ENCODE measurements around the gene LRAT. TPM values are rescaled to one million over a fixed set of nuclear protein-coding genes. Genes with fewer than 3 reads are reported as not detected.

LRAT gene
- 0.05 TPM in 1 of 3 replicates, not detected in the others for total RNA-seq
- long read RNA-seq, partial matches to known transcripts: 0 of 1 reads
- long read RNA-seq, other reads (novel, unspliced or antisense): 1 of 1 reads

DNA sequence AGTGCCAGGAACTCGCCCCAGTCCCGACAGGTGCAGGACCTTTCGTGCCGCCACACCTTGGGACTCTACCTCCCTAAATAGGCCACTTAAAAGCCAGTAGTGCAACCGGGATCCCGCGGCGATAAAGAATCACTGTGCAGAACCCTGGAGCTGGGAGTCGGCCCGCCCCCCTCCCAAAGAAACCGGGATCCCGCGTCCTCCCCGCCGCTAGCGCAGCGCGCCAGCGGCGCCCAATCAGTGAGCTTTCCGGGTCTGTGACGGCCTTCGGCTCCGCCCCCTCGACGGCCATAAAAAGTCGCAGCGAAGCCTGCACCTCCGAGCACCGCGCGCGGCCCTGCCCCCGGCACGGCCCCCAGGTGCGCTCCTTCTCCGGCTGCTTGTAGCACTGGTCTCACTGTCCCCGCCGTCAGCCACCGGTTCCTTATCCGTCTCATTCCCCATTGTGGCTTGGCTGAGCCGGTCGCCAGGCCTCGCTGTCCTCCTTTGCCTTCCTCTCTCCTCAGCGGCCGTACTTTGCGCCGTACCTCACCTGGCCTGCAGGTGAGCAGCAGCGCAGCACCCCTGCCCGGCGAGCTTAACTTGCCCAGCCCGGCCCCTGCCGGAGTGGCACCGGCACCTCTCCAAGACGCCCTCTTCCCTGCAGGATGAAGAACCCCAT lies at the start of gene LRAT:
TSS of gene LRAT (plus strand) at position 318 of the 658 bp plus-strand sequence. CDS start at position 645, 327 bp downstream.
- peaks cover 21% of the 10 kb centered on the region for H3K4me1 Mint-ChIP-seq (ENCODE audit: low read depth)
- no peak within 1 kb of the TSS for H3K27ac Mint-ChIP-seq (ENCODE audit: unreplicated experiment)
- no peak for DNase-seq (ENCODE audit: low spot score)
- H3K4me3 Mint-ChIP-seq (ENCODE audit: unreplicated experiment): peak within 1 kb of the TSS; percentile 51
- peaks cover 77% of the 10 kb centered on the region for H3K27me3 Mint-ChIP-seq (ENCODE audit: low read depth)
- H3K36me3 Mint-ChIP-seq (ENCODE audit: low read depth): peaks cover 3% of the 10 kb centered on the region
- no peaks in the 10 kb centered on the region for H3K9me3 Mint-ChIP-seq (ENCODE audit: low read depth)
- TF ChIP-seq, protein P1, sequence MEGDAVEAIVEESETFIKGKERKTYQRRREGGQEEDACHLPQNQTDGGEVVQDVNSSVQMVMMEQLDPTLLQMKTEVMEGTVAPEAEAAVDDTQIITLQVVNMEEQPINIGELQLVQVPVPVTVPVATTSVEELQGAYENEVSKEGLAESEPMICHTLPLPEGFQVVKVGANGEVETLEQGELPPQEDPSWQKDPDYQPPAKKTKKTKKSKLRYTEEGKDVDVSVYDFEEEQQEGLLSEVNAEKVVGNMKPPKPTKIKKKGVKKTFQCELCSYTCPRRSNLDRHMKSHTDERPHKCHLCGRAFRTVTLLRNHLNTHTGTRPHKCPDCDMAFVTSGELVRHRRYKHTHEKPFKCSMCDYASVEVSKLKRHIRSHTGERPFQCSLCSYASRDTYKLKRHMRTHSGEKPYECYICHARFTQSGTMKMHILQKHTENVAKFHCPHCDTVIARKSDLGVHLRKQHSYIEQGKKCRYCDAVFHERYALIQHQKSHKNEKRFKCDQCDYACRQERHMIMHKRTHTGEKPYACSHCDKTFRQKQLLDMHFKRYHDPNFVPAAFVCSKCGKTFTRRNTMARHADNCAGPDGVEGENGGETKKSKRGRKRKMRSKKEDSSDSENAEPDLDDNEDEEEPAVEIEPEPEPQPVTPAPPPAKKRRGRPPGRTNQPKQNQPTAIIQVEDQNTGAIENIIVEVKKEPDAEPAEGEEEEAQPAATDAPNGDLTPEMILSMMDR (IDR thresholded peaks at IDR 0.05): no peak

DNA sequence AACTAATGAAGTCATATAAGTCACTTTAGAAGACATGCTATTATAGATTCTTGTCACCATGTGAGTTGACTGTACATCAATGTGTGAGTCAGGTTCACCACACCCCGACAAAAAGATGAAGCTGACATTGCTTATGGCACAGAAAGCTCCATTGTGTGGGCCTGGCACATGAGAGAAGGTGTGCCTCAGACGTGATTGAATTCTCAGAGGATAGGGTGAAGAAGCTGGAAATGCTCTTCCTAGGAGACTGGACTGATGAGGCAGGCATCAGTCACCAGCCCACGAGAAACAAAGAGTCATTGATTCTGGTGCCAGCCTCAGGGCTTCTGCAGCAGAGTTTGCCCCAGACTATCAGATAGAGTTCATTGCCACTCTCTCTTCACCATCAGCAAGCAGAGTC lies 35.9 kb upstream of the LRAT start:
- Mint-ChIP-seq H3K4me1 (ENCODE audit: low read depth) (no peaks in the 10 kb centered on the region), H3K9me3 (ENCODE audit: low read depth) (no peaks in the 10 kb centered on the region), H3K27ac (ENCODE audit: unreplicated experiment) (no peak overlapping the region), H3K27me3 (ENCODE audit: low read depth) (peaks cover 17% of the 10 kb centered on the region), H3K36me3 (ENCODE audit: low read depth) (no peaks in the 10 kb centered on the region), H3K4me3 (ENCODE audit: unreplicated experiment) (no peak overlapping the region)
- DNase-seq (ENCODE audit: low spot score): no peak
- TF ChIP-seq, protein P1 (IDR thresholded peaks at IDR 0.05): no peak

DNA sequence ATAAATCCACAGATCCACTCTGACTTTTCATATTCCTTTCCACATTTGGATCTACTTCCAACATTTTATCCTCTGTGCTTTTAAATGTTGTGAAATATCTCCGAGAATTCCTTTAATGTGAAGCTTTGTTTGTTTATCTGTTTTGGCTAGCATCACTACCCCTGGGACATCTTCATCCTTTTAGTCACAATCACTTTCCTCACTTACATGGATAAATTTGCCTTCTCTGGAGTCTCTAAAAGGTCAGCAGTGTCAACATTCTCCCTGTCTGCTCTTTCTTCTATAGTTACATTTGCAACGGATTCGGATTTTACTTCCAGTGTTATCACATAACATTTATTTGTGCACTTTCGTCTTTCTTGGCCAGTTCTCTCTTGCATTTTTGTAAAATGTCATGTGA lies 34.2 kb upstream of the LRAT start:
- no peaks in the 10 kb centered on the region for H3K36me3 Mint-ChIP-seq (ENCODE audit: low read depth)
- H3K4me1 Mint-ChIP-seq (ENCODE audit: low read depth): no peaks in the 10 kb centered on the region
- no peak overlapping the region for H3K27ac Mint-ChIP-seq (ENCODE audit: unreplicated experiment)
- H3K27me3 Mint-ChIP-seq (ENCODE audit: low read depth): peaks cover 10% of the 10 kb centered on the region
- H3K4me3 Mint-ChIP-seq (ENCODE audit: unreplicated experiment): no peak overlapping the region
- TF ChIP-seq, protein P1 (IDR thresholded peaks at IDR 0.05): no peak
- no peak for DNase-seq (ENCODE audit: low spot score)
- no peaks in the 10 kb centered on the region for H3K9me3 Mint-ChIP-seq (ENCODE audit: low read depth)

DNA sequence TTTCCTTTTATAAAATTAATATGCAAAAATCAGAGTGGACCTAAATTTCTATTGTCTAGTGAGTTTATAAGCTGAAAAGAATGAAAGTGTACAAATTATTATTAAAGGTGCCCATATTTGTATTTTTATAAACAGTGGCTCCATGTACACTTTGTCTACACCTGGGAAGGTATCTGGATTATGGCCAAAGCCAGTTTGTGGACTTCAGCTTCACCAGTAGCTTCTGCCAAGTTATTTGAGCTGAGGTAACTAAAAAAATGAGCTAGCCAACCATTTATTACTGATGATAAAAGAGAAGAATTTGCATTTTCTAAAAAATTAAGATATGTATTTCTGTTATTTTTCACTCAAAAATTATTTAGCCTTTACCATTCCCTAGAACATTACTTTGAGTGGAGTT lies 32.3 kb upstream of the LRAT start:
- Mint-ChIP-seq H3K4me3 (ENCODE audit: unreplicated experiment) (no peak overlapping the region), H3K9me3 (ENCODE audit: low read depth) (no peaks in the 10 kb centered on the region), H3K36me3 (ENCODE audit: low read depth) (no peaks in the 10 kb centered on the region), H3K4me1 (ENCODE audit: low read depth) (no peaks in the 10 kb centered on the region), H3K27ac (ENCODE audit: unreplicated experiment) (no peak overlapping the region), H3K27me3 (ENCODE audit: low read depth) (peaks cover 16% of the 10 kb centered on the region)
- TF ChIP-seq, protein P1 (IDR thresholded peaks at IDR 0.05): no peak
- no peak for DNase-seq (ENCODE audit: low spot score)

DNA sequence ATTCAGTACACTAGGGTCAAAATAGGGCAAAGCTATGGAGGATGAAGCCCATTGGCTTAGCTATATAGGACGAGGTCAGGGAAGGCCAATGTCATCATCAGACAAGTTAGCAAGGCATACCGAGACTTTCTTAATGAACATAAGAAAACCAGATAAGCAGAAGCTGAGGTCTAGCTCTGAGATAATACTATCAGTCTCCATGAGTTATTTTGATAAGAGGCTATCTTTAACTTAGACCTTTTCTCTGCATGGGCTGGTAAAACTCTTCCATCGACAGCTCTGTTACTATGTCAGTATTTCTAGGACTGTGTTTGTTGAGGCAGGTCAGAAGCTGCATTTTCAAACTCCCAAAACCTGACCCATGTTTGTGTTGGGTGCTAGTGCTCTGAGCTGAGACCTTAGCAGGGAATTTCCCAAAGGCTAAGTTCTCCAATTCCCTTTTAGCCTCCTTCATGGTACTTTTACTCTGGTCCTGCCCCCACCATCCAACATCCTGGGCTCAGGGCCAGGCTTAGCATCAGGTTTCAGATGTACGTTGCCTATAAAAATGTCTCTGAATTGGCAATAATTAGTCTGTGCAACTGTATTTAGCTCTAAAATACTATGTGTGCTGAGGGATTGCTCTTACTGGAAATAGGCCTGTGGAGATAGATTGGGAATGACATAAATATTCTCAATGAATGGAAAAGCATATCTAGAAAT lies 29.3 kb upstream of the LRAT start:
- peaks cover 12% of the 10 kb centered on the region for H3K27me3 Mint-ChIP-seq (ENCODE audit: low read depth)
- TF ChIP-seq, protein P1 (IDR thresholded peaks at IDR 0.05): no peak
- no peaks in the 10 kb centered on the region for H3K9me3 Mint-ChIP-seq (ENCODE audit: low read depth)
- H3K4me1 Mint-ChIP-seq (ENCODE audit: low read depth): no peaks in the 10 kb centered on the region
- no peak overlapping the region for H3K4me3 Mint-ChIP-seq (ENCODE audit: unreplicated experiment)
- no peaks in the 10 kb centered on the region for H3K36me3 Mint-ChIP-seq (ENCODE audit: low read depth)
- DNase-seq (ENCODE audit: low spot score): no peak
- no peak overlapping the region for H3K27ac Mint-ChIP-seq (ENCODE audit: unreplicated experiment)

All from chondrocyte (in vitro differentiated cells).